ENCODE data around the gene HIBADH. TPM values are rescaled to one million over a fixed set of nuclear protein-coding genes. Genes with fewer than 3 reads are reported as not detected.

The HIBADH gene
- total and polyA plus RNA-seq, 9 of the 15 experiments (the other 6 are each of a cell fraction or from before 2014, with no cell fraction given) = 10.7 to 67.8 (median 36.9) TPM

GRCh38 chr7:27670676-27671075 is 8.0 kb upstream of the HIBADH start:
- Histone ChIP-seq H3K4me2 (ENCODE audit: insufficient read depth, low read length) (no peak overlapping the region; the same call in 1 of the 2 replicates), H3K27me3 (ENCODE audit: control insufficient read depth in 2 of 2, insufficient read depth in 2 of 2, low read length in 2 of 2) (no peaks in the 10 kb centered on the region), H3K9ac (ENCODE audit: insufficient read depth in 1 of 2, low read depth in 2 of 2, low read length in 2 of 2) (no peak overlapping the region), H3K4me3 (no peak overlapping the region), H3K9me1 (ENCODE audit: control insufficient read depth, insufficient read depth, low read length) (no peaks in the 10 kb centered on the region), H3K79me2 (ENCODE audit: control insufficient read depth, insufficient read depth, low read length) (no peaks in the 10 kb centered on the region), H3K27ac (ENCODE audit: extremely low read depth, low read depth, low read length) (no peak overlapping the region), H3K4me1 (replicated peaks in 1 of 2; ENCODE audit: control insufficient read depth in 2 of 2, insufficient read depth in 2 of 2, low read length in 2 of 2) (peaks cover 0 to 10% of the 10 kb centered on the region in 2 experiments; a peak in 2 of 5 replicates), H3K9me3 (replicated peaks; ENCODE audit: control insufficient read depth, insufficient read depth, low read depth, low read length) (no peaks in the 10 kb centered on the region), H2AFZ (ENCODE audit: low read depth, low read length) (peak overlapping the region; percentile 67; the same call in 1 of the 2 replicates), H4K20me1 (replicated peaks; ENCODE audit: control insufficient read depth, insufficient read depth, low read length) (no peaks in the 10 kb centered on the region), H3K36me3 (ENCODE audit: control insufficient read depth, insufficient read depth, low read length) (no peaks in the 10 kb centered on the region)
- ChIA-PET POLR2A (interaction anchor here (0.9 kb wide), 1 partner anchor 131 kb away, joined by 4 read pairs; no protein-coding TSS in a partner anchor), CTCF (ENCODE audit: low intra/inter-chr PET ratio) (no interaction called here)
- in situ Hi-C loops (cut with MboI) = no loop called here
- intact Hi-C loops (cut with micrococcal nuclease) = no loop called here
- no peak for FAIRE-seq
- no TSS peak for BruUV-seq (replicated peaks)
- WGBS (ENCODE audit: insufficient coverage, low coverage, missing lambda C conversion rate) = 0% methylated on average over 1 of the region's 2 CpGs
- no peak for TF ChIP-seq CREB1 (IDR thresholded peaks at IDR 0.05)
- TF ChIP-seq CREB1 (CRISPR knock-in tag; IDR thresholded peaks at IDR 0.05) = no peak
- no peak for TF ChIP-seq ZNF584 (CRISPR knock-in tag; IDR thresholded peaks at IDR 0.05; ENCODE audit: low read depth)
- TF ChIP-seq ZNF384 (IDR thresholded peaks at IDR 0.05; ENCODE audit: low read depth, low read length) = 0 out of 2 replicates have a peak, but pooled peaks have one; percentile 25
- no peak for TF ChIP-seq XRCC4 (IDR thresholded peaks at IDR 0.05; ENCODE audit: extremely low read depth, insufficient read depth, insufficient read length)
- TF ChIP-seq POLR2AphosphoS5 (IDR thresholded peaks at IDR 0.05; ENCODE audit: control insufficient read depth, insufficient read depth, low read depth, low read length) = no peak
- peak; percentile 50 for TF ChIP-seq ATF3 (IDR thresholded peaks at IDR 0.05)
- TF ChIP-seq ATF3 (CRISPR knock-in tag; conservative IDR thresholded peaks at IDR 0.05) = no peak
- no peak for ATAC-seq
- DNase-seq (ENCODE audit: extremely low read depth in 1 of 4, low spot score in 3 of 4) = no peak
